HEK293 (cell line): Measurements from ENCODE around the gene MISP3.
A peak's percentile ranks its signal among the peaks of the same experiment; 100 is the strongest.

Source experiments
- CTCF ChIA-PET: fragments of 350-600 bp; formaldehyde crosslinking; extraction: SDS; loops from one replicate; lab custom pipeline; 2021; ENCODE audit warnings: antibody characterized with exemption; lab: Yijun Ruan, JAX
- POLR2A ChIA-PET: fragments of 300-600 bp; formaldehyde crosslinking; extraction: SDS; loops from one replicate; lab custom pipeline; 2020; ENCODE audit warnings: antibody characterized with exemption, inconsistent platforms; lab: Yijun Ruan, JAX
- H3K27ac ChIP-seq: fragments of 200-500 bp; sonication (Bioruptor generic); 2 replicates; pipeline ENCODE4 v1.5.1; 2014; ENCODE audit warnings: low read depth, low read length, control low read depth, inconsistent platforms; ENCODE audit errors: extremely low read depth
- H3K36me3 ChIP-seq, 2 experiments: fragments of 200-500 bp in 1 of 2; sonication (Bioruptor generic) in 1 of 2; 1 replicate in 1 of 2; 2 replicates in 1 of 2; pipeline ENCODE4 v1.5.1; 2014 to 2017; ENCODE audit warnings: inconsistent platforms in 2 of 2, low read length in 2 of 2; ENCODE audit not compliant: control insufficient read depth in 2 of 2, insufficient read depth in 1 of 2
- H3K4me1 ChIP-seq: fragments of 200-500 bp; sonication (Bioruptor generic); 2 replicates; pipeline ENCODE4 v1.5.1; 2014; ENCODE audit warnings: mild to moderate bottlenecking, low read length, inconsistent platforms; ENCODE audit not compliant: control insufficient read depth, insufficient read depth
- H3K4me3 ChIP-seq: 2 replicates; pipeline ENCODE4 v1.5.1; 2011; ENCODE audit warnings: low read depth, mild to moderate bottlenecking, control low read depth, low read length, moderate library complexity
- H3K9me3 ChIP-seq: fragments of 200-500 bp; sonication (Bioruptor generic); 2 replicates; pipeline ENCODE4 v1.5.1; 2014; ENCODE audit warnings: low read depth, low read length, inconsistent platforms; ENCODE audit not compliant: control insufficient read depth, insufficient read depth
- AEBP2 ChIP-seq: fragments of 450-650 bp; formaldehyde crosslinking; IDR thresholded peaks from 2 replicates; pipeline ENCODE4 v1.5.1; 2016; ENCODE audit warnings: missing biosample characterization, missing genetic modification characterization, borderline replicate concordance
- GLI2 ChIP-seq: fragments of 450-650 bp; formaldehyde crosslinking; IDR thresholded peaks from 2 replicates; pipeline ENCODE4; 2017; ENCODE audit warnings: missing biosample characterization, missing genetic modification characterization, low read depth, borderline replicate concordance
- GLIS1 ChIP-seq: fragments of 450-650 bp; formaldehyde crosslinking; IDR thresholded peaks from 2 replicates; pipeline ENCODE4 v1.5.1; 2016; ENCODE audit warnings: missing biosample characterization, missing genetic modification characterization
- KLF10 ChIP-seq: fragments of 450-650 bp; IDR thresholded peaks from 2 replicates; pipeline ENCODE4 v1.5.1; 2018; ENCODE audit warnings: missing biosample characterization, mild to moderate bottlenecking, missing genetic modification characterization
- SP3 ChIP-seq: fragments of 450-650 bp; formaldehyde crosslinking; IDR thresholded peaks from 2 replicates; pipeline ENCODE4 v1.5.1; 2016; ENCODE audit warnings: missing biosample characterization, missing genetic modification characterization
- ZEB2 ChIP-seq: fragments of 450-650 bp; formaldehyde crosslinking; IDR thresholded peaks from 2 replicates; pipeline ENCODE4 v1.5.1; 2016; ENCODE audit warnings: missing biosample characterization, missing genetic modification characterization
- ZNF112 ChIP-seq: fragments of 450-650 bp; formaldehyde crosslinking; IDR thresholded peaks from 2 replicates; pipeline ENCODE4 v1.5.0; 2017; ENCODE audit warnings: missing biosample characterization, missing genetic modification characterization
- ZNF138 ChIP-seq: fragments of 450-650 bp; formaldehyde crosslinking; IDR thresholded peaks from 2 replicates; pipeline ENCODE4 v1.5.1; 2016; ENCODE audit warnings: missing biosample characterization, missing genetic modification characterization, borderline replicate concordance
- ZNF140 ChIP-seq: fragments of 450-650 bp; formaldehyde crosslinking; IDR thresholded peaks from 2 replicates; pipeline ENCODE4 v1.5.1; 2016; ENCODE audit warnings: missing biosample characterization, missing genetic modification characterization
- ZNF157 ChIP-seq: fragments of 450-650 bp; formaldehyde crosslinking; IDR thresholded peaks from 2 replicates; pipeline ENCODE4 v1.5.1; 2016; ENCODE audit warnings: missing biosample characterization, missing genetic modification characterization
- ZNF184 ChIP-seq: fragments of 450-650 bp; IDR thresholded peaks from 2 replicates; pipeline ENCODE4 v1.5.1; 2018; ENCODE audit warnings: missing biosample characterization, mild to moderate bottlenecking, missing genetic modification characterization
- ZNF24 ChIP-seq: fragments of 450-650 bp; formaldehyde crosslinking; IDR thresholded peaks from 2 replicates; pipeline ENCODE4 v1.5.1; 2016; ENCODE audit warnings: missing biosample characterization, missing genetic modification characterization
- ZNF248 ChIP-seq: fragments of 450-650 bp; formaldehyde crosslinking; IDR thresholded peaks from 2 replicates; pipeline ENCODE4 v1.5.1; 2017; ENCODE audit warnings: missing biosample characterization, missing genetic modification characterization
- ZNF354C ChIP-seq: fragments of 450-650 bp; formaldehyde crosslinking; IDR thresholded peaks from 2 replicates; pipeline ENCODE4 v1.5.1; 2016; ENCODE audit warnings: missing biosample characterization, missing genetic modification characterization, low read depth, borderline replicate concordance
- ZNF394 ChIP-seq: fragments of 450-650 bp; formaldehyde crosslinking; IDR thresholded peaks from 2 replicates; pipeline ENCODE4 v1.5.1; 2016; ENCODE audit warnings: missing biosample characterization, missing genetic modification characterization, mild to moderate bottlenecking, moderate library complexity, borderline replicate concordance
- ZNF549 ChIP-seq: fragments of 450-650 bp; IDR thresholded peaks from 2 replicates; pipeline ENCODE4 v1.5.1; 2018; ENCODE audit warnings: missing biosample characterization, missing genetic modification characterization, mild to moderate bottlenecking, inconsistent platforms, moderate library complexity
- ZNF560 ChIP-seq: fragments of 450-650 bp; formaldehyde crosslinking; IDR thresholded peaks from 2 replicates; pipeline ENCODE4 v1.5.1; 2017; ENCODE audit warnings: missing biosample characterization, missing genetic modification characterization, borderline replicate concordance
- ZNF571 ChIP-seq: fragments of 450-650 bp; formaldehyde crosslinking; IDR thresholded peaks from 2 replicates; pipeline ENCODE4 v1.5.0; 2017; ENCODE audit warnings: missing biosample characterization, missing genetic modification characterization
- ZNF610 ChIP-seq: fragments of 450-650 bp; formaldehyde crosslinking; IDR thresholded peaks from 2 replicates; pipeline ENCODE4 v1.5.1; 2016; ENCODE audit warnings: missing biosample characterization, missing genetic modification characterization, borderline replicate concordance
- ZNF76 ChIP-seq: fragments of 450-650 bp; formaldehyde crosslinking; IDR thresholded peaks from 2 replicates; pipeline ENCODE4; 2016; ENCODE audit warnings: low read depth, missing biosample characterization, missing genetic modification characterization, borderline replicate concordance
- ZNF768 ChIP-seq: fragments of 450-650 bp; formaldehyde crosslinking; IDR thresholded peaks from 2 replicates; pipeline ENCODE4 v1.5.1; 2018; ENCODE audit warnings: missing biosample characterization, mild to moderate bottlenecking, missing genetic modification characterization
- ZSCAN5A ChIP-seq: fragments of 450-650 bp; formaldehyde crosslinking; IDR thresholded peaks from 2 replicates; pipeline ENCODE4 v1.5.1; 2016; ENCODE audit warnings: missing biosample characterization, missing genetic modification characterization
- TF ChIP-seq, protein P1 (sequence below): fragments of 450-650 bp; formaldehyde crosslinking; IDR thresholded peaks from 2 replicates; pipeline ENCODE4 v1.5.1; 2016; ENCODE audit warnings: missing biosample characterization, missing genetic modification characterization
- TF ChIP-seq, protein P2 (sequence below): fragments of 450-650 bp; formaldehyde crosslinking; conservative IDR thresholded peaks from 2 replicates; pipeline ENCODE4 v1.5.1; 2016; ENCODE audit warnings: low read depth, missing biosample characterization, missing genetic modification characterization
- TF ChIP-seq, protein P3 (sequence below): fragments of 450-650 bp; formaldehyde crosslinking; IDR thresholded peaks from 2 replicates; pipeline ENCODE4 v1.5.1; 2017; ENCODE audit warnings: missing biosample characterization, missing genetic modification characterization

MISP3 gene

GRCh38 chr19:14091081-14091812, 18.7 kb downstream of the MISP3 start (continued):
- TF ChIP-seq ZNF138 (tag by site-specific recombination) (no peak), GLI2 (tag by site-specific recombination) (no peak), ZNF610 (tag by site-specific recombination) (no peak), ZNF571 (tag by site-specific recombination) (no peak), ZEB2 (tag by site-specific recombination) (peak; percentile 79), GLIS1 (tag by site-specific recombination) (peak; percentile 89), ZNF354C (tag by site-specific recombination) (no peak), ZNF549 (tag by site-specific recombination) (no peak), ZNF184 (tag by site-specific recombination) (no peak), ZNF24 (tag by site-specific recombination) (no peak), ZSCAN5A (tag by site-specific recombination) (no peak), ZNF248 (tag by site-specific recombination) (no peak), ZNF560 (tag by site-specific recombination) (no peak), SP3 (tag by site-specific recombination) (peak; percentile 29; the same call in 1 of the 2 replicates), AEBP2 (tag by site-specific recombination) (no peak), ZNF76 (tag by site-specific recombination) (peak; percentile 52; the same call in 1 of the 2 replicates), KLF10 (tag by site-specific recombination) (peak; percentile 78), ZNF112 (tag by site-specific recombination) (no peak), ZNF140 (tag by site-specific recombination) (no peak), ZNF157 (tag by site-specific recombination) (no peak), ZNF768 (tag by site-specific recombination) (no peak)
- TF ChIP-seq, protein P1, sequence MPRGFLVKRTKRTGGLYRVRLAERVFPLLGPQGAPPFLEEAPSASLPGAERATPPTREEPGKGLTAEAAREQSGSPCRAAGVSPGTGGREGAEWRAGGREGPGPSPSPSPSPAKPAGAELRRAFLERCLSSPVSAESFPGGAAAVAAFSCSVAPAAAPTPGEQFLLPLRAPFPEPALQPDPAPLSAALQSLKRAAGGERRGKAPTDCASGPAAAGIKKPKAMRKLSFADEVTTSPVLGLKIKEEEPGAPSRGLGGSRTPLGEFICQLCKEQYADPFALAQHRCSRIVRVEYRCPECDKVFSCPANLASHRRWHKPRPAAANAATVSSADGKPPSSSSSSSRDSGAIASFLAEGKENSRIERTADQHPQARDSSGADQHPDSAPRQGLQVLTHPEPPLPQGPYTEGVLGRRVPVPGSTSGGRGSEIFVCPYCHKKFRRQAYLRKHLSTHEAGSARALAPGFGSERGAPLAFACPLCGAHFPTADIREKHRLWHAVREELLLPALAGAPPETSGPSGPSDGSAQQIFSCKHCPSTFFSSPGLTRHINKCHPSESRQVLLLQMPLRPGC (tag by site-specific recombination): no peak

- ChIA-PET CTCF (interaction anchor here (0.7 to 0.9 kb wide), 3 partner anchors 10 to 38 kb away, joined by 3 read pairs; a partner anchor contains a TSS), POLR2A (interaction anchor here (1.4 kb wide), 1 partner anchor 45 kb away, joined by 3 read pairs; no protein-coding TSS in a partner anchor)
- H3K27ac ChIP-seq: no peak overlapping the region
- no peaks in the 10 kb centered on the region for H3K4me1 ChIP-seq
- peak overlapping the region; percentile 52 for H3K4me3 ChIP-seq
- H3K36me3 ChIP-seq: peaks cover 4 to 21% of the 10 kb centered on the region in 2 experiments; a peak in 2 of 3 replicates
- no peaks in the 10 kb centered on the region for H3K9me3 ChIP-seq
- TF ChIP-seq ZNF394 (tag by site-specific recombination): no peak
- TF ChIP-seq, protein P2, sequence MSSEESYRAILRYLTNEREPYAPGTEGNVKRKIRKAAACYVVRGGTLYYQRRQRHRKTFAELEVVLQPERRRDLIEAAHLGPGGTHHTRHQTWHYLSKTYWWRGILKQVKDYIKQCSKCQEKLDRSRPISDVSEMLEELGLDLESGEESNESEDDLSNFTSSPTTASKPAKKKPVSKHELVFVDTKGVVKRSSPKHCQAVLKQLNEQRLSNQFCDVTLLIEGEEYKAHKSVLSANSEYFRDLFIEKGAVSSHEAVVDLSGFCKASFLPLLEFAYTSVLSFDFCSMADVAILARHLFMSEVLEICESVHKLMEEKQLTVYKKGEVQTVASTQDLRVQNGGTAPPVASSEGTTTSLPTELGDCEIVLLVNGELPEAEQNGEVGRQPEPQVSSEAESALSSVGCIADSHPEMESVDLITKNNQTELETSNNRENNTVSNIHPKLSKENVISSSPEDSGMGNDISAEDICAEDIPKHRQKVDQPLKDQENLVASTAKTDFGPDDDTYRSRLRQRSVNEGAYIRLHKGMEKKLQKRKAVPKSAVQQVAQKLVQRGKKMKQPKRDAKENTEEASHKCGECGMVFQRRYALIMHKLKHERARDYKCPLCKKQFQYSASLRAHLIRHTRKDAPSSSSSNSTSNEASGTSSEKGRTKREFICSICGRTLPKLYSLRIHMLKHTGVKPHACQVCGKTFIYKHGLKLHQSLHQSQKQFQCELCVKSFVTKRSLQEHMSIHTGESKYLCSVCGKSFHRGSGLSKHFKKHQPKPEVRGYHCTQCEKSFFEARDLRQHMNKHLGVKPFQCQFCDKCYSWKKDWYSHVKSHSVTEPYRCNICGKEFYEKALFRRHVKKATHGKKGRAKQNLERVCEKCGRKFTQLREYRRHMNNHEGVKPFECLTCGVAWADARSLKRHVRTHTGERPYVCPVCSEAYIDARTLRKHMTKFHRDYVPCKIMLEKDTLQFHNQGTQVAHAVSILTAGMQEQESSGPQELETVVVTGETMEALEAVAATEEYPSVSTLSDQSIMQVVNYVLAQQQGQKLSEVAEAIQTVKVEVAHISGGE (tag by site-specific recombination): 0 out of 2 replicates have a peak, but pooled peaks have one; percentile 0
- TF ChIP-seq, protein P3, sequence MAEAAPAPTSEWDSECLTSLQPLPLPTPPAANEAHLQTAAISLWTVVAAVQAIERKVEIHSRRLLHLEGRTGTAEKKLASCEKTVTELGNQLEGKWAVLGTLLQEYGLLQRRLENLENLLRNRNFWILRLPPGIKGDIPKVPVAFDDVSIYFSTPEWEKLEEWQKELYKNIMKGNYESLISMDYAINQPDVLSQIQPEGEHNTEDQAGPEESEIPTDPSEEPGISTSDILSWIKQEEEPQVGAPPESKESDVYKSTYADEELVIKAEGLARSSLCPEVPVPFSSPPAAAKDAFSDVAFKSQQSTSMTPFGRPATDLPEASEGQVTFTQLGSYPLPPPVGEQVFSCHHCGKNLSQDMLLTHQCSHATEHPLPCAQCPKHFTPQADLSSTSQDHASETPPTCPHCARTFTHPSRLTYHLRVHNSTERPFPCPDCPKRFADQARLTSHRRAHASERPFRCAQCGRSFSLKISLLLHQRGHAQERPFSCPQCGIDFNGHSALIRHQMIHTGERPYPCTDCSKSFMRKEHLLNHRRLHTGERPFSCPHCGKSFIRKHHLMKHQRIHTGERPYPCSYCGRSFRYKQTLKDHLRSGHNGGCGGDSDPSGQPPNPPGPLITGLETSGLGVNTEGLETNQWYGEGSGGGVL (tag by site-specific recombination): peak; percentile 14; the same call in 1 of the 2 replicates
Observed at GRCh38 chr19:14091813-14092462, 19.4 kb downstream of the MISP3 start.
